Suprapubic skin (tissue), 3 donors: ENCODE results near the gene PTPRN2.

Experiments used
- POLR2A ChIP-seq, 2 donors: fragments of 450-650 bp; IDR thresholded peaks; one replicate each; pipeline ENCODE4 v1.6.1; 2017; ENCODE audit warnings: antibody characterized with exemption in 2 of 2, mild to moderate bottlenecking in 2 of 2, moderate library complexity in 2 of 2
- TF ChIP-seq, protein P1 (sequence below), 2 donors: fragments of 200-600 bp in 1 of 2; fragments of 450-650 bp in 1 of 2; sonication (generic) in 1 of 2; IDR thresholded peaks; one replicate each; pipeline ENCODE4 v1.5.1; 2016 to 2019; ENCODE audit warnings: antibody characterized with exemption in 2 of 2, mild to moderate bottlenecking in 1 of 2, moderate library complexity in 1 of 2

DNA sequence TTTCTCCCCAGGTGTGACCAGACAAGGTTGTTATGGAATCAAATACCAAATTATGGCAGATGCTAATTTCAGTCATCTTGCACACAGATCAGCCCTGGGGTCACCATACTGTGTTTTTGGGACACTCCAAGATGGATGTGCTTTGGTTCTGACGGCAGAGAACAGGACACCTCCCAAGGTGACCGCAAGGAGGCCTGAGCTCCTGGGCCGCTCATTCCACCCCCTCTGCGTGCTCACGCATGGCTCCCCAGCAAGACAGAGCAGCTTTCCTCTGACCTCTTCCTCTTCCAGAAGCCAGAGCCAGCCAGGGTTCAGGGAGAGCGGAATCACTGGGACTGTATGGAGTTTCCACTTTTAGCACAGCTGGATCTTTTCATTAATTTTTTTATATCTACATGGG is 848.0 kb downstream of the PTPRN2 start:
- TF ChIP-seq, protein P1, sequence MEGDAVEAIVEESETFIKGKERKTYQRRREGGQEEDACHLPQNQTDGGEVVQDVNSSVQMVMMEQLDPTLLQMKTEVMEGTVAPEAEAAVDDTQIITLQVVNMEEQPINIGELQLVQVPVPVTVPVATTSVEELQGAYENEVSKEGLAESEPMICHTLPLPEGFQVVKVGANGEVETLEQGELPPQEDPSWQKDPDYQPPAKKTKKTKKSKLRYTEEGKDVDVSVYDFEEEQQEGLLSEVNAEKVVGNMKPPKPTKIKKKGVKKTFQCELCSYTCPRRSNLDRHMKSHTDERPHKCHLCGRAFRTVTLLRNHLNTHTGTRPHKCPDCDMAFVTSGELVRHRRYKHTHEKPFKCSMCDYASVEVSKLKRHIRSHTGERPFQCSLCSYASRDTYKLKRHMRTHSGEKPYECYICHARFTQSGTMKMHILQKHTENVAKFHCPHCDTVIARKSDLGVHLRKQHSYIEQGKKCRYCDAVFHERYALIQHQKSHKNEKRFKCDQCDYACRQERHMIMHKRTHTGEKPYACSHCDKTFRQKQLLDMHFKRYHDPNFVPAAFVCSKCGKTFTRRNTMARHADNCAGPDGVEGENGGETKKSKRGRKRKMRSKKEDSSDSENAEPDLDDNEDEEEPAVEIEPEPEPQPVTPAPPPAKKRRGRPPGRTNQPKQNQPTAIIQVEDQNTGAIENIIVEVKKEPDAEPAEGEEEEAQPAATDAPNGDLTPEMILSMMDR (IDR thresholded peaks at IDR 0.05): no peak
- TF ChIP-seq POLR2A (IDR thresholded peaks at IDR 0.05): no peak
